ENCODE measurements around the gene PPP2CA.

Gene PPP2CA

DNA sequence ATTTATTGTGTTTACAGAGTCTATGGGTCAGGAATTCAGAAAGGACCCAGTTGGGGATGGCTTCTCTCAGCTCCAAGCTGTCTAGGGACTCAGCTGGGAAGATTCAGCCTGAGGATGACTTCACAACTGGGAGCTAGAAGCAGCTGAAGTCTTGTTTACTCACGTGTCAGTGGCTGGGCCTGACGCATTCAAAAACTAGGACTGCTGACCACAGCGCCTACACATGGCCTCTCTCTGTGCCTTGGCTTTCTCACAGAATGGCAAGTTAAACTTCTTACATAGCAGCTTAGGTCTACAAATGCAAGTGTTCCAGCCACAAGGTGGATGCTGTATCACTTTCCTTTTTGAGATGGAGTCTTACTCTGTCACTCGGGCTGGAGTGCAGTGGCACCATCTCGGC lies 16.3 kb upstream of the PPP2CA start:
- no peak for TF ChIP-seq CTCF (conservative IDR thresholded peaks at IDR 0.05)
- no peak for TF ChIP-seq ZFX (IDR thresholded peaks at IDR 0.05)
- no peak overlapping the region for H3K27ac ChIP-seq

GRCh38 chr5:134240421-134240962 lies 14.6 kb upstream of the PPP2CA start:
- H3K27ac ChIP-seq, result peak overlapping the region; percentile 14; the same call in 1 of the 2 replicates
- TF ChIP-seq CTCF (conservative IDR thresholded peaks at IDR 0.05) (no peak), ZFX (IDR thresholded peaks at IDR 0.05) (no peak)

DNA sequence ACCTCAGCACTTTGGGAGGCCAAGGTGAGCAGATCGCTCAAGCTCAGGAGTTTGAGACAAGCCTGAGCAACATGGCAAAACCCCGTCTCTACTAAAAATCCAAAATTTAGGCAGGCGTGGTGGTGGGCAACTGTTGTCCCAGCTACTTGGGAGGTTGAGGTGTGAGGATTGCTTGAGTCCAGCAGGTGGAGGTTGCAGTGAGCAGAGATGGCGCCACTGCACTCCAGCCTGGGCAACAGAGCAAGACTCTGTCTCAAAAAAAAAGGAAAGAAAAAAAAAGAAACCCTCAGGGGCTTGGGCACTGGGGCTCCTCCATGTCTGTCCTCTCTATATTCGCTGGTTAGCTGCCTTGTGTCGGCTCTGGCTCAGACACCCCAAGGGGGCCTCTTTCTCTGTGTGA lies 10.9 kb upstream of the PPP2CA start:
- H3K27ac ChIP-seq, result no peak overlapping the region
- TF ChIP-seq ZFX (IDR thresholded peaks at IDR 0.05) (no peak), CTCF (conservative IDR thresholded peaks at IDR 0.05) (no peak)

GRCh38 chr5:134236318-134236717 lies 10.4 kb upstream of the PPP2CA start:
- no peak overlapping the region for H3K27ac ChIP-seq
- TF ChIP-seq ZFX (IDR thresholded peaks at IDR 0.05) (no peak), CTCF (conservative IDR thresholded peaks at IDR 0.05) (no peak)

DNA sequence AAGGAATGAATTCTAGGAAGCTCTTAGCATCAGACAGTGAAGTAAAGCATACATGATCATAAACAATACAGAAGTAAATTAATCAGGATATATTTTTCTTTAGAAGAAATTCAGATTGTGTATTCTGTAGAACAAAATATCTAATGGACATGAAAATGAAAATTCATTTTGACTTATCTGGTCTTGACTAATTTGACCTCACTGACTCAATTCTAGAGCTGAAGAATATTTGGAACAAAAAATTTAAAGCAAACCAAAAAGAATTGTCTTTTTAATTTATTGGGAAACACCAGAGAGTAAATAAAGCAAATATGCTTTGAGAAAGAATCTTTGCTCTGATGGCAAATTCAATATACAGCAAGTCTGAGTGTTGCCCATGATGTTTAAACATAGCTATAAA lies 2.8 kb upstream of the PPP2CA start:
- no peak overlapping the region for H3K27ac ChIP-seq

DNA sequence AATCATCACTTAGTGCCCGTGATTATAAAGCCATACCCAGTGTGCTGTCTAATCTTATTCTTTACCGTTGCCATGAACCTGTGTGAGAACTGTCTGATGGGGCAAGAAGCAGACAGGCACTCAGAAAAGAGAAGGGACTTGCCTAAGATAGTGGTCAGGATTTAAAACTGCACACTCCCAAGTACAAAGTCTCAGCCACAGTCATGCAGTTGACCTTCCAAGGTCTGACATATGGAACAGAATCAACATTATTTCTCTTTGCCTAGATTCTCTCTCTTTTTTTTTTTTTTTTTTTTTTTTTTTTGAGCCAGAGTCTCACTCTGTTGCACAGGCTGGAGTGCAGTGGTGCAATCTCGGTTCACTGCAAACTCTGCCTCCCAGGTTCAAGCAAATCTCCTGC lies 1.9 kb upstream of the PPP2CA start:
- TF ChIP-seq ZFX (IDR thresholded peaks at IDR 0.05) (no peak), CTCF (conservative IDR thresholded peaks at IDR 0.05) (no peak)
- no peak overlapping the region for H3K27ac ChIP-seq

More for the DNA sequence above, 2.8 kb upstream of the PPP2CA start:
- TF ChIP-seq ZFX (IDR thresholded peaks at IDR 0.05) (no peak), CTCF (conservative IDR thresholded peaks at IDR 0.05) (no peak)

DNA sequence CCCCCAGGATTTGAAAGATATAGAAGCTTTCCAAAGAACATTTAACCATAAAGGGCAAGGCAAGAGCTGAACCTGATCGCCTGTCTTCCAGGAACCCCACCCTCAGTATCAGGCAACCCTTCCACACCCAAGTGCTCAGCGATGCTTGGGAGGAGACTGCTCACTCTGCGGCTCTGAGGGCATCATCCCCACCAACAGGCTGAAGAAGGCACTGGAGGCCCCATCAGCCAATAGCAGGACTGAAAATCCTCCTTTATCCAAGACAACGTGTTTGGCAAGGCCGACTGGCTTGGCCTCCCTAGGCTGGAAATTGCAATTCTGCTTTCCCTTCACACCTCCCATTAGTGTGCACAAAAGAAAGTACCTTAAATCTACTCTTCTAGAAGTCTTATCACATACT lies 1.4 kb upstream of the PPP2CA start:
- peak overlapping the region; percentile 99 for H3K27ac ChIP-seq
- TF ChIP-seq CTCF (conservative IDR thresholded peaks at IDR 0.05) (no peak), ZFX (IDR thresholded peaks at IDR 0.05) (no peak)
